Measurements from ENCODE around the gene ATP8A2.

Gene ATP8A2

GRCh38 chr13:25840261-25840660 lies 468.5 kb downstream of the ATP8A2 start:
- no peak for TF ChIP-seq CTCF (IDR thresholded peaks at IDR 0.05)
- Histone ChIP-seq H3K9me3 (no peaks in the 10 kb centered on the region), H3K27me3 (no peaks in the 10 kb centered on the region), H3K36me3 (no peaks in the 10 kb centered on the region), H3K4me3 (ENCODE audit: low read depth in 1 of 2, low read length in 1 of 2) (no peak overlapping the region), H3K4me1 (ENCODE audit: control insufficient read depth in 1 of 2, insufficient read depth in 1 of 2, low read depth in 1 of 2, low read length in 1 of 2) (no peaks in the 10 kb centered on the region), H3K27ac (no peak overlapping the region)

GRCh38 chr13:25840931-25841330 lies 469.2 kb downstream of the ATP8A2 start:
- no peak for TF ChIP-seq CTCF (IDR thresholded peaks at IDR 0.05)
- no peaks in the 10 kb centered on the region for H3K9me3 ChIP-seq

DNA sequence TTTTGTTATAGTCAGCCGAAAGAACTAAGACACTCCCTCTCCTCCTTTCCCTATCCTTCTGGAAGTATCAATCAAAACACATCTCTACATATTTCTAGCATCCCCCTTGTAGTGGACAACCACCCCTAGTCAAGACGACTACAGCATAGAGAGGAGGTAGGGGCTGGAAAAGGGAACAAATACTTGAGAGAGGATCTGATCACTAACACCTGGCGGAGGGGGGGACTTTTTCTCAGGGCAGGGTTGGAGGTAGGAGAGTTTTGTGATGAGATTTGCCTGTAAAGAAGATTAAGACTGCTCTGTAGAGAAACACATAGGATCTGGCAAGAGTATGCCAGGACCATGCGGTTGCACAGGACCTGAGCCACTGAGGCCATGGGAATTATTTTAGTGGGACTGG lies 471.9 kb downstream of the ATP8A2 start:
- H3K27ac ChIP-seq, result no peak overlapping the region
- no peaks in the 10 kb centered on the region for H3K9me3 ChIP-seq
- H3K27me3 ChIP-seq, result no peaks in the 10 kb centered on the region
- no peak overlapping the region for H3K4me3 ChIP-seq (ENCODE audit: low read depth in 1 of 2, low read length in 1 of 2)
- TF ChIP-seq CTCF (IDR thresholded peaks at IDR 0.05), result no peak
- H3K4me1 ChIP-seq (ENCODE audit: control insufficient read depth in 1 of 2, insufficient read depth in 1 of 2, low read depth in 1 of 2, low read length in 1 of 2), result no peaks in the 10 kb centered on the region
- no peaks in the 10 kb centered on the region for H3K36me3 ChIP-seq

More at GRCh38 chr13:25840931-25841330, 469.2 kb downstream of the ATP8A2 start:
- Histone ChIP-seq H3K27ac (no peak overlapping the region), H3K36me3 (no peaks in the 10 kb centered on the region), H3K4me3 (ENCODE audit: low read depth in 1 of 2, low read length in 1 of 2) (no peak overlapping the region), H3K4me1 (ENCODE audit: control insufficient read depth in 1 of 2, insufficient read depth in 1 of 2, low read depth in 1 of 2, low read length in 1 of 2) (no peaks in the 10 kb centered on the region), H3K27me3 (no peaks in the 10 kb centered on the region)

DNA sequence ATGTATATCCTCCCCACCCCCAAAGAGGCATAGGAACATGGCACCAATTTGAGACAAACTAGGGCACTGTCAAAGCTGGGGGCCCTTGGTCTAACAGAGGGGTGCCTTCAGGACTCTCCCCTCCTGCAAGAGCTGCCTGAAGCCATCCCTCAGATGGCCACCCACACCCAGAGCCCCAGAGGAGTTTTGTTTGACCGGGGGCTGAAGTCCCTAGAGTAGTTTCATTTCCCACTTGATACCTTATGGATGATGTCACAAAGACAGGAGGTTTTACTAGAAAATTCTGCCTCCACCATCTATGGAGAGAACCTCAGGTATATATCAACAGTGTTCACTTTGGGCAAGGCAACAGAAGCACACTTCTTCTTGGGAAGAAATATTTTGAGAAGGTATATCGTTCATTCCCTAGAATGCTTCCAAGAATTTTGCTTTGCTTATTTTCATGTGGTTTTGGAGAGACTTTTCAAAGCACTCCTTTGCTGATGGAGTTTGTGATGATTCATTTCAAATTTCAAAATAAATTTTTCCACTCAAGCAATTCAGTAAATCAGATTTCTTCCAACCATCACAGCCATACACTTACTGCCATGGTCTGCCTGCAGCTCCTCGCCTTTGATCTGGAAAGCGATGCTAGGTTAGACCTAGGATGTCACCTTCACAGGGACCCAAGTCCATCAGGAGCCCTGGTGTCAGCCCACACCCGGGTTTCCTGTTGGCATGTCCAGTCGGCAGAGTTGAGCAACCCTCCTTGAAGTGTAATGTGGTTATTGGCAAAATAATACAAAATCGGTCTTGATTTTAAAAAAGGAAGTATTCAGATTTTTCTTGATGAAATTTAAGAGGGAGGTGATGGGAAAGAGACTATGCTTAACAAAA lies 473.0 kb downstream of the ATP8A2 start:
- no peaks in the 10 kb centered on the region for H3K36me3 ChIP-seq
- TF ChIP-seq CTCF (IDR thresholded peaks at IDR 0.05), result no peak
- H3K4me3 ChIP-seq (ENCODE audit: low read depth in 1 of 2, low read length in 1 of 2), result no peak overlapping the region
- H3K4me1 ChIP-seq (ENCODE audit: control insufficient read depth in 1 of 2, insufficient read depth in 1 of 2, low read depth in 1 of 2, low read length in 1 of 2), result no peaks in the 10 kb centered on the region
- no peaks in the 10 kb centered on the region for H3K27me3 ChIP-seq
- no peaks in the 10 kb centered on the region for H3K9me3 ChIP-seq
- H3K27ac ChIP-seq, result no peak overlapping the region

- Histone ChIP-seq H3K4me3 (ENCODE audit: low read depth in 1 of 2, low read length in 1 of 2) (no peak overlapping the region), H3K27ac (no peak overlapping the region), H3K27me3 (no peaks in the 10 kb centered on the region), H3K9me3 (no peaks in the 10 kb centered on the region), H3K4me1 (ENCODE audit: control insufficient read depth in 1 of 2, insufficient read depth in 1 of 2, low read depth in 1 of 2, low read length in 1 of 2) (no peaks in the 10 kb centered on the region), H3K36me3 (no peaks in the 10 kb centered on the region)
- no peak for TF ChIP-seq CTCF (IDR thresholded peaks at IDR 0.05)
Measured at GRCh38 chr13:25846222-25846984, 474.6 kb downstream of the ATP8A2 start.

Measured in neutrophil (primary cell).